ENCODE results near the gene TRIM49D1. TPM values are rescaled to one million over a fixed set of nuclear protein-coding genes. Genes with fewer than 3 reads are reported as not detected.
"Not testable (repeated sequence)": the region's sequence is repeated elsewhere in the genome, so short reads cannot be mapped to it uniquely, and the experiment has no call there.

TRIM49D1 gene
- total RNA-seq, result not detected

DNA sequence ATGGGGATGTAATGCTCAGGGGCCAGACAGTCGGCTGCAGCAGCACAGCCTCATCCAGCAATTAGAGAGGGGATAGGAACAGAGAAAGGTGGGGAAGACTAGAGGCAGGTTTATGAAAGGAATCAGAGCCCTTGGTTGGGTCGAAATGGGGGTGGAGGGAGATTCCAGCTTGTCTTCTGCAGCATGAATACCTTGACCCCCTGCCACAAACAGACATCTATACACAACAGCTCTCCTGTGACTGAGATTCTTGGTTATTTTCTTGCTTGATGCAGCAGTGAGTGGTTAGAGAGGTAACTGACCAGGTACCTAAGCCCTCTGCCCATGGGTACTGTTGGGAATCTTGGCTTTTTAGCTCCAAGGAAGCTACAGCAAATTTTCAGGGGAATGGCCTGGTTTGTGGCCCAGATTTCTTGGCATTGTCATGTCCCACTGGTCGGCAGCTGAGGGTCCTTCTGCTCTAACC, at the start of gene TRIM49D1:
TSS of gene TRIM49D1 (minus strand) at position 51 of the 466 bp plus-strand sequence. CDS start 4,535 bp downstream, outside the sequence.
- Histone ChIP-seq H3K4me1 (no peaks in the 10 kb centered on the region), H3K9me3 (no peaks in the 10 kb centered on the region), H3K4me3 (no peak within 1 kb of the TSS), H3K27me3 (no peaks in the 10 kb centered on the region), H3K36me3 (no peaks in the 10 kb centered on the region), H3K27ac (no peak within 1 kb of the TSS)
- no peak for TF ChIP-seq CTCF (IDR thresholded peaks at IDR 0.05)
- intact Hi-C loops (cut with DNase I), result no loop called here
- DNase-seq (ENCODE audit: low spot score in 2 of 2), result no peak

DNA sequence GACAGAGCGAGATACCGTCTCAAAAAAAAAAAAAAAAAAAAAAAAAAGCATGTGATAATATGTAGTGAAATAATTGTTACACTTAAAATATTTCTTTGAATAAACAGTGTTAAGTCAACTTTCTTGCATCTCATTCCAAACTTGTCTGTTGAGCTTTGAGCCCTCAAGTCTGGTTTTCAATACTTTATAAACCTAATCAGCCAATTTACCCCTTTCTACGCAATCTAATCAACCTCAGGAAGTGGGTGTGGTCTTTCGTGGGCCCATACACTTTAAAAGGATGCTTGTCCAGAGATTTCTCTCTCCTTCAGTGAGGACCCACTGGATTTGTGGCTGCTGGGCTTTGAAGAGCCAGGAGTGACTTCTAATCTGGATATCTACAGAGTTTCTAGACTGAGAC, 43.7 kb upstream of the TRIM49D1 start, which contains the start of gene TRIM64:
TSS of gene TRIM64 (plus strand) at position 301 of the 400 bp plus-strand sequence. CDS start 2,467 bp downstream, outside the sequence.
- H3K4me3 ChIP-seq; H3K27me3 ChIP-seq; H3K4me1 ChIP-seq; H3K9me3 ChIP-seq; DNase-seq (ENCODE audit: low spot score in 2 of 2); H3K27ac ChIP-seq; intact Hi-C loops (cut with DNase I); H3K36me3 ChIP-seq: not testable (repeated sequence)

- intact Hi-C loops (cut with DNase I); H3K9me3 ChIP-seq; H3K4me3 ChIP-seq; H3K4me1 ChIP-seq; H3K27me3 ChIP-seq; H3K36me3 ChIP-seq; H3K27ac ChIP-seq: not testable (repeated sequence)
- DNase-seq (ENCODE audit: low spot score in 2 of 2), result peak in 1 of 2 donors; percentile 21
Observed at GRCh38 chr11:89960833-89961232, 38.8 kb upstream of the TRIM49D1 start.

GRCh38 chr11:89923764-89924163, 1.7 kb upstream of the TRIM49D1 start, which contains the start of gene TRIM49D2:
Gene TRIM49D2 (plus strand): TSS chr11:89924064. CDS start chr11:89926762, 2,698 bp downstream.
- H3K9me3 ChIP-seq; DNase-seq (ENCODE audit: low spot score in 2 of 2); intact Hi-C loops (cut with DNase I); H3K27ac ChIP-seq; H3K27me3 ChIP-seq; H3K4me1 ChIP-seq; H3K4me3 ChIP-seq; H3K36me3 ChIP-seq: not testable (repeated sequence)

DNA sequence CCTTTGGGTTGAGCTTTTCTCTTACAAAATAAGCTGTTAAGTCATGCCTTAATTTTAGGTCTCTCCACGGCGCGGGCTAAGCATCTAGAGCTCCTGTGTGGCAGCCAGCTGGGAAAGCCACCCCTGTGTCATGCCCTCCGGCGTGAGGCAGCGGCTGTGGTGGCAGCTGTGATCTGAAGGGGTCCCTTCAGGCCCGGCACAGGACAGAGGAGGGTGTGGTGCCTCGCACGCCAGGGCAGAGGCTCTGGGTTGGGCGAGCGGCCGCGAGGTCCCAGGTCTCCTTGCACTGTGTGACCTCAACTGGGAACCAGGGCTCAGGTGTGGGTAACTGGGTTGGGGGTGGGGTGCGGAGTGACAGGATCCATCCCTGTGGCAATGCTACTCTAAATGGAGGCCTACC, 21.2 kb downstream of the TRIM49D1 start:
- H3K27me3 ChIP-seq; H3K4me1 ChIP-seq; H3K27ac ChIP-seq; H3K4me3 ChIP-seq; H3K36me3 ChIP-seq; DNase-seq (ENCODE audit: low spot score in 2 of 2); H3K9me3 ChIP-seq; intact Hi-C loops (cut with DNase I): not testable (repeated sequence)

GRCh38 chr11:89893245-89893644, 28.8 kb downstream of the TRIM49D1 start:
- H3K27ac ChIP-seq; H3K9me3 ChIP-seq; DNase-seq (ENCODE audit: low spot score in 2 of 2); intact Hi-C loops (cut with DNase I); H3K36me3 ChIP-seq; H3K4me3 ChIP-seq; H3K4me1 ChIP-seq; H3K27me3 ChIP-seq: not testable (repeated sequence)

- H3K9me3 ChIP-seq; H3K36me3 ChIP-seq; H3K27me3 ChIP-seq; H3K4me3 ChIP-seq; H3K27ac ChIP-seq; DNase-seq (ENCODE audit: low spot score in 2 of 2); intact Hi-C loops (cut with DNase I); H3K4me1 ChIP-seq: not testable (repeated sequence)
Observed at GRCh38 chr11:89877511-89877910, 44.5 kb downstream of the TRIM49D1 start.

- H3K27ac ChIP-seq, result not testable (repeated sequence)
Observed at GRCh38 chr11:89872588-89872987, 49.5 kb downstream of the TRIM49D1 start.

DNA sequence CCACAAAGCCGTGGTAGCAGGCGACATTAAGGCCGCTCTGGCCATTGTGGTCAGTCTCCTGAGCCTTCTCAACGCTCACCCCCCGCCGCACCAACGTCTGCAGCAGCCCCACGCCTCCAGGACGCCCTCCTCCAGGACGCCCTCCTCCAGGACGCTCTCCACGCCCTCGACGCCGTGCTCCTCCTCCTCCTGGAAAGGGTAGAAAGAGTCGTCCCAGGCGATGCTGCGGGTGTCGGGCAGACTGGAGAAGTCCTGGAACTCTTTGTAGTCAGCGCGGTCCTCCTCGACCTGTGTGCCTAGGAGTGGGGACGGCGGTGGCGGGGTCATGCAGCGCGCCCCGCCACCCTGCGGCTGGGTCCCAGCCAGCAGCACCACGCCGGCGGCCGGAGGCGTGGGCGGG, 56.8 kb downstream of the TRIM49D1 start:
- H3K27me3 ChIP-seq; H3K9me3 ChIP-seq; intact Hi-C loops (cut with DNase I); H3K4me1 ChIP-seq; H3K27ac ChIP-seq; DNase-seq (ENCODE audit: low spot score in 2 of 2); H3K4me3 ChIP-seq; H3K36me3 ChIP-seq: not testable (repeated sequence)

More at GRCh38 chr11:89872588-89872987, 49.5 kb downstream of the TRIM49D1 start:
- H3K4me3 ChIP-seq; H3K36me3 ChIP-seq; DNase-seq (ENCODE audit: low spot score in 2 of 2); H3K4me1 ChIP-seq; intact Hi-C loops (cut with DNase I); H3K9me3 ChIP-seq; H3K27me3 ChIP-seq: not testable (repeated sequence)

DNA sequence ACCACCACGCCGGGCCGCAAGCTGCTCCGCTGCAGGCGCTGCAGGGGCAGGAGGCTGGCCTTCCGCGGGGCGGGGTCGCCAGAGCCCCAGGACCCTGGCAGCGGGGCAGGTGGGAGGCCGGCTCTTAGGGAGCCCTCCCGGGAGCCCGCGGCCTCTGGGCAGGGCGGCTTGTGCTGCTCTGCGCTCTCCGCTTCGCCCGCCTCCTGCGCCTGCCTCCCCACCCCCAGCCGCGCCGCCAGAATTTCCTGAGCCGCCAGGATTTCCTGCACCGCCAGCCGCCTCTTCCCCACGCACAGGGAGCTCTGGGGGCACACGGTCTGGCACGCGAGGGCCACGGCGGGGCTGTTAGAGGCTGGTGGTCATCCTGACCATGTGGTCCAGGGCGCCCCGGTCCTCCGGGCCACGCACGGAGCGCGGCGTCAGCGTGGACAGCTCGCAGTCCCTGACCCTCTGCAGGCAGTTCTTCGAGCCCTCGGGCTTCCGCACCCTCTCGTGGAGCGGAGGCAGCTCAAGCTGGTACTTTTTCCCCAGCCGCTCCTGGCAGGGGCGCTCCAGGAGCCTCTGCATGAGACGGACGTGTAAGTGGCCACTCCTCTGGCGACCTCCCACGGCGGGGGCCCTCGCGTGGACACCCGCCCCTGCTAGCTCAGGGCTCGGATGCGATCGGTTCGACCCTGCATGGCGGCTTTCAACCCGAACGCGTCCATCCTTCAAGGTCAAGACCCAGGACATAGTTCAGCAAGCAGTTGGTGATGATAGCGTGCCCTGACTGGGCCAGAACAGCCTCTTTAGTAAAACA, 57.9 kb downstream of the TRIM49D1 start:
- H3K9me3 ChIP-seq, result not testable (repeated sequence)
- peak in 1 of 2 donors; percentile 60 for DNase-seq (ENCODE audit: low spot score in 2 of 2)

More for the DNA sequence above, 57.9 kb downstream of the TRIM49D1 start:
- intact Hi-C loops (cut with DNase I); H3K27ac ChIP-seq; H3K4me1 ChIP-seq; H3K27me3 ChIP-seq; H3K36me3 ChIP-seq: not testable (repeated sequence)
- H3K4me3 ChIP-seq, result peak overlapping the region; percentile 30 to 58

Other genes starting within 250 kb of the TRIM49D1 start
- not detected for gene TRIM77, start 211.9 kb downstream of the TRIM49D1 start, total RNA-seq
- gene TRIM49, start 113.7 kb downstream of the TRIM49D1 start, total RNA-seq, result not detected
- gene TRIM64B, start 43.8 kb downstream of the TRIM49D1 start, total RNA-seq, result not detected
- gene TRIM49D2, start 1.8 kb upstream of the TRIM49D1 start, total RNA-seq, result not detected
- gene TRIM64, start 43.8 kb upstream of the TRIM49D1 start, total RNA-seq, result not detected
- gene TRIM49C, start 108.9 kb upstream of the TRIM49D1 start, total RNA-seq, result not detected
- gene UBTFL1, start 163.7 kb upstream of the TRIM49D1 start, total RNA-seq, result not detected
- not detected for gene NAALAD2, start 212.4 kb upstream of the TRIM49D1 start, total RNA-seq